ENCODE results near the gene MVK. TPM values are rescaled to one million over a fixed set of nuclear protein-coding genes. Genes with fewer than 3 reads are reported as not detected.

Gene MVK
- polyA plus RNA-seq, 1 of the 3 experiments (the other 2 are of a cell fraction) = 7.0 TPM

DNA sequence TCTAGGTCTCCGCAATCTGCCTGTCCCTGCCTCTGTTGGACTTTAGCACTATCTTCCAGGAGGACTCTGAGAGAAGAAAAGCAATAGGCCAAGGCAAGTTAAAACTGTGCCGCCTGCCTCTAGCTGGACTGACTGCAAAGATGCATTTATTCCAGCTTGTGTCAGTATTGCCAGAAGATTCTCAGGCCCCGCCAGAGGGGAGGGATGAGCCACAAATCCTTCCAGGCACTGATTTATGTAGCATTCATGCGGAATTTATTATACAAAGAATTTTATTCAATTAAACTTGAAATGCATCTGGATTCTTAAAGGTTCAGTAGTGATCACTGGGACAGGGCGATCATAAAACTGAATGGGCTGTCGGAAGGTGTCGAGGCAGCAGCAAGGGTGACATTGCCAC, 20.1 kb upstream of the MVK start (continued):
- TF ChIP-seq, protein P1, sequence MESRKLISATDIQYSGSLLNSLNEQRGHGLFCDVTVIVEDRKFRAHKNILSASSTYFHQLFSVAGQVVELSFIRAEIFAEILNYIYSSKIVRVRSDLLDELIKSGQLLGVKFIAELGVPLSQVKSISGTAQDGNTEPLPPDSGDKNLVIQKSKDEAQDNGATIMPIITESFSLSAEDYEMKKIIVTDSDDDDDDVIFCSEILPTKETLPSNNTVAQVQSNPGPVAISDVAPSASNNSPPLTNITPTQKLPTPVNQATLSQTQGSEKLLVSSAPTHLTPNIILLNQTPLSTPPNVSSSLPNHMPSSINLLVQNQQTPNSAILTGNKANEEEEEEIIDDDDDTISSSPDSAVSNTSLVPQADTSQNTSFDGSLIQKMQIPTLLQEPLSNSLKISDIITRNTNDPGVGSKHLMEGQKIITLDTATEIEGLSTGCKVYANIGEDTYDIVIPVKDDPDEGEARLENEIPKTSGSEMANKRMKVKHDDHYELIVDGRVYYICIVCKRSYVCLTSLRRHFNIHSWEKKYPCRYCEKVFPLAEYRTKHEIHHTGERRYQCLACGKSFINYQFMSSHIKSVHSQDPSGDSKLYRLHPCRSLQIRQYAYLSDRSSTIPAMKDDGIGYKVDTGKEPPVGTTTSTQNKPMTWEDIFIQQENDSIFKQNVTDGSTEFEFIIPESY (IDR thresholded peaks at IDR 0.05; ENCODE audit: borderline replicate concordance, low read depth) = no peak
- no peak for TF ChIP-seq FOXJ3 (CRISPR knock-in tag; IDR thresholded peaks at IDR 0.05)
- TF ChIP-seq, protein P2, sequence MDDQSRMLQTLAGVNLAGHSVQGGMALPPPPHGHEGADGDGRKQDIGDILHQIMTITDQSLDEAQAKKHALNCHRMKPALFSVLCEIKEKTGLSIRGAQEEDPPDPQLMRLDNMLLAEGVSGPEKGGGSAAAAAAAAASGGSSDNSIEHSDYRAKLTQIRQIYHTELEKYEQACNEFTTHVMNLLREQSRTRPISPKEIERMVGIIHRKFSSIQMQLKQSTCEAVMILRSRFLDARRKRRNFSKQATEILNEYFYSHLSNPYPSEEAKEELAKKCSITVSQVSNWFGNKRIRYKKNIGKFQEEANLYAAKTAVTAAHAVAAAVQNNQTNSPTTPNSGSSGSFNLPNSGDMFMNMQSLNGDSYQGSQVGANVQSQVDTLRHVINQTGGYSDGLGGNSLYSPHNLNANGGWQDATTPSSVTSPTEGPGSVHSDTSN (IDR thresholded peaks at IDR 0.05) = no peak

DNA sequence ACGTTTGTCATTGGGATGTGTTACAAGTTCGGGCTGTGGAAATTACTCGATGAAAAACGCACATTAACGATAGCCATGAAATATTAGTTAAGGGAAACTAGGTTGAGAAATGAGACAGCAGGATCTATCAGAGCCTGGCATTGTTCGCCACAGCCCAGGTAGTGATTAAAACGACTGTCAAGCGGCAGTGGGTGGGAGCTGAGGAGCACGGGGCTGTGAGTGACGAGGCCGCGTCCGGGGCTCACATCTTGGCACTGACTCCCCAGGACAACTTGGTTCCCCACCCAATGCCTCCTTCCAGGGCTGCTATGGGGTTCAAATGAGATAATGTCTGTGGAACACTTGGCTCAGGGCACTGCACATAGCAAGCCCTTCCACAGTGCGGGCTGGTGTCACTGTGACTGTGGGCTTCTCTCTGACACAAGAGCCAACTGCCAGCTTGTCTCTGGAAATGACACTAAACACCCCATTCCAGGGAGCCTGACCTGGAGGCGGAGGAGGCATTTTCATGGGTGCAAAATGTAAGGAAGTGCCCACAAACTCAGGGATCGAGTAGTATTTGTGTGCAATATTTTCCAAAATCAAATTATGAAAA, 19.6 kb upstream of the MVK start:
- H3K4me1 ChIP-seq (ENCODE audit: control insufficient read depth in 1 of 2, insufficient read depth in 2 of 2, low read depth in 1 of 2, low read length in 1 of 2) = peaks cover 0 to 26% of the 10 kb centered on the region in 2 experiments; a peak in 1 of 4 replicates
- H3K4me2 ChIP-seq = no peak overlapping the region
- TF ChIP-seq FOXJ3 (CRISPR knock-in tag; IDR thresholded peaks at IDR 0.05) (no peak), SIN3A (IDR thresholded peaks at IDR 0.05; ENCODE audit: borderline replicate concordance, low read depth, low read length) (no peak), CHD2 (IDR thresholded peaks at IDR 0.05; ENCODE audit: low read length, partially characterized antibody) (no peak), POLR2AphosphoS5 (IDR thresholded peaks at IDR 0.05; ENCODE audit: low read depth, low read length) (no peak), RXRA (IDR thresholded peaks at IDR 0.05; ENCODE audit: borderline replicate concordance, low read depth) (no peak), FOXM1 (IDR thresholded peaks at IDR 0.05; ENCODE audit: low read depth) (no peak), ELF1 (IDR thresholded peaks at IDR 0.05) (no peak), GATA2 (CRISPR knock-in tag; IDR thresholded peaks at IDR 0.05) (no peak)
- TF ChIP-seq, protein P3, sequence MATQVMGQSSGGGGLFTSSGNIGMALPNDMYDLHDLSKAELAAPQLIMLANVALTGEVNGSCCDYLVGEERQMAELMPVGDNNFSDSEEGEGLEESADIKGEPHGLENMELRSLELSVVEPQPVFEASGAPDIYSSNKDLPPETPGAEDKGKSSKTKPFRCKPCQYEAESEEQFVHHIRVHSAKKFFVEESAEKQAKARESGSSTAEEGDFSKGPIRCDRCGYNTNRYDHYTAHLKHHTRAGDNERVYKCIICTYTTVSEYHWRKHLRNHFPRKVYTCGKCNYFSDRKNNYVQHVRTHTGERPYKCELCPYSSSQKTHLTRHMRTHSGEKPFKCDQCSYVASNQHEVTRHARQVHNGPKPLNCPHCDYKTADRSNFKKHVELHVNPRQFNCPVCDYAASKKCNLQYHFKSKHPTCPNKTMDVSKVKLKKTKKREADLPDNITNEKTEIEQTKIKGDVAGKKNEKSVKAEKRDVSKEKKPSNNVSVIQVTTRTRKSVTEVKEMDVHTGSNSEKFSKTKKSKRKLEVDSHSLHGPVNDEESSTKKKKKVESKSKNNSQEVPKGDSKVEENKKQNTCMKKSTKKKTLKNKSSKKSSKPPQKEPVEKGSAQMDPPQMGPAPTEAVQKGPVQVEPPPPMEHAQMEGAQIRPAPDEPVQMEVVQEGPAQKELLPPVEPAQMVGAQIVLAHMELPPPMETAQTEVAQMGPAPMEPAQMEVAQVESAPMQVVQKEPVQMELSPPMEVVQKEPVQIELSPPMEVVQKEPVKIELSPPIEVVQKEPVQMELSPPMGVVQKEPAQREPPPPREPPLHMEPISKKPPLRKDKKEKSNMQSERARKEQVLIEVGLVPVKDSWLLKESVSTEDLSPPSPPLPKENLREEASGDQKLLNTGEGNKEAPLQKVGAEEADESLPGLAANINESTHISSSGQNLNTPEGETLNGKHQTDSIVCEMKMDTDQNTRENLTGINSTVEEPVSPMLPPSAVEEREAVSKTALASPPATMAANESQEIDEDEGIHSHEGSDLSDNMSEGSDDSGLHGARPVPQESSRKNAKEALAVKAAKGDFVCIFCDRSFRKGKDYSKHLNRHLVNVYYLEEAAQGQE (IDR thresholded peaks at IDR 0.05; ENCODE audit: low read depth, low read length) = no peak
- TF ChIP-seq, protein P4, sequence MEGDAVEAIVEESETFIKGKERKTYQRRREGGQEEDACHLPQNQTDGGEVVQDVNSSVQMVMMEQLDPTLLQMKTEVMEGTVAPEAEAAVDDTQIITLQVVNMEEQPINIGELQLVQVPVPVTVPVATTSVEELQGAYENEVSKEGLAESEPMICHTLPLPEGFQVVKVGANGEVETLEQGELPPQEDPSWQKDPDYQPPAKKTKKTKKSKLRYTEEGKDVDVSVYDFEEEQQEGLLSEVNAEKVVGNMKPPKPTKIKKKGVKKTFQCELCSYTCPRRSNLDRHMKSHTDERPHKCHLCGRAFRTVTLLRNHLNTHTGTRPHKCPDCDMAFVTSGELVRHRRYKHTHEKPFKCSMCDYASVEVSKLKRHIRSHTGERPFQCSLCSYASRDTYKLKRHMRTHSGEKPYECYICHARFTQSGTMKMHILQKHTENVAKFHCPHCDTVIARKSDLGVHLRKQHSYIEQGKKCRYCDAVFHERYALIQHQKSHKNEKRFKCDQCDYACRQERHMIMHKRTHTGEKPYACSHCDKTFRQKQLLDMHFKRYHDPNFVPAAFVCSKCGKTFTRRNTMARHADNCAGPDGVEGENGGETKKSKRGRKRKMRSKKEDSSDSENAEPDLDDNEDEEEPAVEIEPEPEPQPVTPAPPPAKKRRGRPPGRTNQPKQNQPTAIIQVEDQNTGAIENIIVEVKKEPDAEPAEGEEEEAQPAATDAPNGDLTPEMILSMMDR (IDR thresholded peaks at IDR 0.05) = no peak
- TF ChIP-seq, protein P1 (IDR thresholded peaks at IDR 0.05; ENCODE audit: borderline replicate concordance, low read depth) = no peak
- ChIA-PET POLR2A (interaction anchor here (1.3 kb wide), 1 partner anchor 13 kb away, joined by 3 read pairs; no protein-coding TSS in a partner anchor), CTCF (interaction anchor here (0.8 to 3.4 kb wide), 7 partner anchors 11 to 291 kb away, joined by 3 to 11 read pairs (median 3); no protein-coding TSS in a partner anchor)
- no peaks in the 10 kb centered on the region for H3K9me3 ChIP-seq
- H3K36me3 ChIP-seq (replicated peaks in 1 of 2; ENCODE audit: control insufficient read depth in 1 of 2, insufficient read depth in 2 of 2, low read length in 1 of 2) = no peaks in the 10 kb centered on the region
- H4K20me1 ChIP-seq (ENCODE audit: insufficient read depth) = no peaks in the 10 kb centered on the region
- 66% methylated on average over 16 of the region's 16 CpGs for WGBS (ENCODE audit: low lambda C conversion rate)
- no peak overlapping the region for H3K9ac ChIP-seq
- peak; percentile 51 for DNase-seq
- no peak overlapping the region for H2AFZ ChIP-seq (ENCODE audit: low read depth)
- no peaks in the 10 kb centered on the region for H3K27me3 ChIP-seq (ENCODE audit: insufficient read depth)
- H3K9me2 ChIP-seq = no peaks in the 10 kb centered on the region
- no peaks in the 10 kb centered on the region for H3K79me2 ChIP-seq (ENCODE audit: insufficient read depth)
- H3K4me3 ChIP-seq (ENCODE audit: low read depth in 2 of 2, low read length in 1 of 2) = no peak overlapping the region
- H3F3A ChIP-seq (replicated peaks; ENCODE audit: insufficient read depth) = no peaks in the 10 kb centered on the region
- H3K27ac ChIP-seq (ENCODE audit: low read depth in 2 of 2, low read length in 1 of 2) = peak overlapping the region in 1 of 2 experiments; percentile 16; a peak in 1 of 4 replicates
